ENCODE measurements around the gene KIZ. TPM values are rescaled to one million over a fixed set of nuclear protein-coding genes. Genes with fewer than 3 reads are reported as not detected.

KIZ gene
- total and polyA plus RNA-seq, 2 of the 4 experiments (the other 2 are of a cell fraction), result 9.9 to 14.0 TPM

DNA sequence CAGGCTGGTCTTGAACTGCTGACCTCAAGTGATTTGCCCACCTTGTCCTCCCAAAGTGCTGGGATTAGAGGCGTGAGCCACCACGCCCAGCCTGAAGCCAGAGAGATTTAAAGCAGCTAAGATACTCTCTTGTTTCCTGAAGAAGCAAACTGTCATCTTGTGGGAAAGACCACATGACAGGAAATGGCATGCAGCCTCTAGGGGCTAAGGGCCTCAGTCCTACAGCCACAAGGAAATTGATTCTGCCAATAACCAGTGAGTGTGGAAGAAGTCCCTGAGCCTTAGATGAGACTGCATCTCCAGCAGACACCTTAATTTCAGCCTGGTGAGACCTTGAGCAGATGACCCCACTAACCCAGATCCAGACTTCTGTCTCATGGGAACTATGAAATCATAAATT, 40.9 kb downstream of the KIZ start:
- WGBS, 2 experiments (ENCODE audit: extremely low coverage in 2 of 2, insufficient read length in 1 of 2), result 100% methylated on average over 2 of the region's 2 CpGs; no CpG with 5 or more reads in 1 of the 2 experiments
- H2BK20ac ChIP-seq (ENCODE audit: low read depth, low read length), result no peak overlapping the region
- no peak overlapping the region for H3K23ac ChIP-seq (ENCODE audit: low read depth, low read length)
- H2BK120ac ChIP-seq (ENCODE audit: low read depth, low read length), result no peak overlapping the region
- no peak overlapping the region for H2AK5ac ChIP-seq (ENCODE audit: low read depth, low read length)
- no peak overlapping the region for H3K27ac ChIP-seq (ENCODE audit: insufficient read depth, low read length)
- H3K56ac ChIP-seq (ENCODE audit: extremely low read depth, insufficient read depth, low read length), result no peak overlapping the region
- H4K5ac ChIP-seq (ENCODE audit: low read depth, low read length), result no peak overlapping the region
- in situ Hi-C loops (cut with MboI; ENCODE audit: low sequenced_read_pairs) (no loop called here), intact Hi-C loops (cut with micrococcal nuclease) (no loop called here), dilution Hi-C loops (cut with HindIII; ENCODE audit: low sequenced_read_pairs, unreplicated experiment) (no loop called here)
- CTCF ChIA-PET, result no interaction called here
- POLR2A ChIA-PET (ENCODE audit: unreplicated experiment), result no interaction called here
- no peak overlapping the region for H2BK5ac ChIP-seq (ENCODE audit: low read depth, low read length, poor library complexity, severe bottlenecking)
- H2AFZ ChIP-seq (replicated peaks; ENCODE audit: low read length, poor library complexity), result peak overlapping the region; percentile 35
- no peak overlapping the region for H3K18ac ChIP-seq (ENCODE audit: low read depth, low read length)
- no peak overlapping the region for H2BK15ac ChIP-seq (ENCODE audit: low read depth, low read length)
- H4K20me1 ChIP-seq (ENCODE audit: insufficient read depth, low read length), result no peaks in the 10 kb centered on the region
- no peak overlapping the region for H3K14ac ChIP-seq (replicated peaks; ENCODE audit: low read depth, low read length)
- H3K36me3 ChIP-seq (ENCODE audit: control insufficient read depth, insufficient read depth, low read length), result peaks cover 3% of the 10 kb centered on the region
- no peaks in the 10 kb centered on the region for H3K4me1 ChIP-seq (ENCODE audit: control insufficient read depth, insufficient read depth, low read length)
- DNase-seq (no peak), ATAC-seq (ENCODE audit: low read depth) (no peak)
- no TSS peak for BruUV-seq (replicated peaks)
- H2AK9ac ChIP-seq (replicated peaks; ENCODE audit: low read depth, low read length, poor library complexity), result no peak overlapping the region
- H3K9ac ChIP-seq (ENCODE audit: low read depth, low read length), result no peak overlapping the region
- TF ChIP-seq USF2 (IDR thresholded peaks at IDR 0.05; ENCODE audit: low read depth, low read length), result no peak
- no peak for TF ChIP-seq NFE2L2 (IDR thresholded peaks at IDR 0.05; ENCODE audit: low read depth, low read length)
- TF ChIP-seq SMC3 (IDR thresholded peaks at IDR 0.05; ENCODE audit: low read depth, low read length), result no peak
- TF ChIP-seq FOS (IDR thresholded peaks at IDR 0.05; ENCODE audit: low read depth, low read length), result no peak
- no peak for TF ChIP-seq MAFK (IDR thresholded peaks at IDR 0.05; ENCODE audit: low read depth, low read length)
- TF ChIP-seq RCOR1 (IDR thresholded peaks at IDR 0.05; ENCODE audit: insufficient replicate concordance, low read length), result no peak
- no peak for TF ChIP-seq RFX5 (IDR thresholded peaks at IDR 0.05; ENCODE audit: low read depth, low read length)
- TF ChIP-seq, protein P1, sequence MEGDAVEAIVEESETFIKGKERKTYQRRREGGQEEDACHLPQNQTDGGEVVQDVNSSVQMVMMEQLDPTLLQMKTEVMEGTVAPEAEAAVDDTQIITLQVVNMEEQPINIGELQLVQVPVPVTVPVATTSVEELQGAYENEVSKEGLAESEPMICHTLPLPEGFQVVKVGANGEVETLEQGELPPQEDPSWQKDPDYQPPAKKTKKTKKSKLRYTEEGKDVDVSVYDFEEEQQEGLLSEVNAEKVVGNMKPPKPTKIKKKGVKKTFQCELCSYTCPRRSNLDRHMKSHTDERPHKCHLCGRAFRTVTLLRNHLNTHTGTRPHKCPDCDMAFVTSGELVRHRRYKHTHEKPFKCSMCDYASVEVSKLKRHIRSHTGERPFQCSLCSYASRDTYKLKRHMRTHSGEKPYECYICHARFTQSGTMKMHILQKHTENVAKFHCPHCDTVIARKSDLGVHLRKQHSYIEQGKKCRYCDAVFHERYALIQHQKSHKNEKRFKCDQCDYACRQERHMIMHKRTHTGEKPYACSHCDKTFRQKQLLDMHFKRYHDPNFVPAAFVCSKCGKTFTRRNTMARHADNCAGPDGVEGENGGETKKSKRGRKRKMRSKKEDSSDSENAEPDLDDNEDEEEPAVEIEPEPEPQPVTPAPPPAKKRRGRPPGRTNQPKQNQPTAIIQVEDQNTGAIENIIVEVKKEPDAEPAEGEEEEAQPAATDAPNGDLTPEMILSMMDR (conservative IDR thresholded peaks at IDR 0.05; ENCODE audit: low read depth, low read length), result no peak
- TF ChIP-seq ELK1 (IDR thresholded peaks at IDR 0.05; ENCODE audit: borderline replicate concordance, low read depth, low read length), result no peak
- TF ChIP-seq MAZ (IDR thresholded peaks at IDR 0.05; ENCODE audit: borderline replicate concordance, low read depth, low read length), result no peak
- TF ChIP-seq CEBPB (IDR thresholded peaks at IDR 0.05; ENCODE audit: low read depth, low read length), result no peak
- no peak for TF ChIP-seq MXI1 (IDR thresholded peaks at IDR 0.05; ENCODE audit: borderline replicate concordance, low read depth, low read length)
- no peak for TF ChIP-seq RAD21 (IDR thresholded peaks at IDR 0.05; ENCODE audit: low read length)
- no peak for TF ChIP-seq POLR2A (IDR thresholded peaks at IDR 0.05; ENCODE audit: low read depth, low read length)
- TF ChIP-seq BHLHE40 (IDR thresholded peaks at IDR 0.05; ENCODE audit: low read depth, low read length), result no peak
- TF ChIP-seq CHD1 (IDR thresholded peaks at IDR 0.05; ENCODE audit: low read depth, low read length), result no peak
- no peak overlapping the region for H3K4ac ChIP-seq (ENCODE audit: low read depth, low read length)
- no peak overlapping the region for H3K4me2 ChIP-seq (ENCODE audit: low read depth, low read length)
- no peaks in the 10 kb centered on the region for H3K27me3 ChIP-seq (ENCODE audit: control insufficient read depth, insufficient read depth, low read length)
- H3K79me1 ChIP-seq (ENCODE audit: low read depth in 1 of 2, low read length in 2 of 2), result no peaks in the 10 kb centered on the region
- no peaks in the 10 kb centered on the region for H3K9me3 ChIP-seq (ENCODE audit: control insufficient read depth, insufficient read depth, low read length)
- H4K8ac ChIP-seq (ENCODE audit: low read depth in 2 of 2, low read length in 2 of 2), result no peak overlapping the region
- no peaks in the 10 kb centered on the region for H3K9me1 ChIP-seq (ENCODE audit: insufficient read depth, low read length)
- H3K4me3 ChIP-seq (ENCODE audit: insufficient read depth, low read depth, low read length), result no peak overlapping the region
- no peak overlapping the region for H4K91ac ChIP-seq (ENCODE audit: insufficient read depth, low read depth, low read length)

Data from IMR-90 (cell line).